Activated CD4-positive, alpha-beta T cell treated with anti-CD3 and anti-CD28 coated beads for 36 hours (primary cell): ENCODE data around the gene APCDD1. TPM values are rescaled to one million over a fixed set of nuclear protein-coding genes. Genes with fewer than 3 reads are reported as not detected.

ENCODE experiments used
- ATAC-seq: fragments of 200-7000 bp; cut with Tn5 transposase; one replicate; pipeline ENCODE4 v1.10.0; 2021; ENCODE audit warnings: mild to moderate bottlenecking, moderate library complexity
- CTCF ChIA-PET: fragments of 350-600 bp; sonication (Branson Sonifier 250); formaldehyde crosslinking; loops from one replicate; lab custom pipeline; 2021; ENCODE audit warnings: antibody characterized with exemption; lab: Charles Lee
- POLR2A ChIA-PET: fragments of 350-600 bp; sonication (Branson Sonifier 250); formaldehyde crosslinking; loops from one replicate; lab custom pipeline; 2021; ENCODE audit warnings: antibody characterized with exemption, inconsistent platforms; lab: Charles Lee
- DNase-seq: peaks from one replicate; pipeline ENCODE4 v3.0.0-alpha.2; 2020
- H3K27ac Mint-ChIP-seq: one replicate; pipeline ENCODE4 v1.8.0; 2021; ENCODE audit warnings: mixed read lengths
- H3K27me3 Mint-ChIP-seq: one replicate; pipeline ENCODE4 v1.8.0; 2021; ENCODE audit warnings: mixed read lengths
- H3K36me3 Mint-ChIP-seq: one replicate; pipeline ENCODE4 v1.8.0; 2021; ENCODE audit warnings: low read depth, mixed read lengths
- H3K4me1 Mint-ChIP-seq: one replicate; pipeline ENCODE4 v1.8.0; 2021; ENCODE audit warnings: mixed read lengths
- H3K4me3 Mint-ChIP-seq: one replicate; pipeline ENCODE4 v1.8.0; 2021; ENCODE audit warnings: mild to moderate bottlenecking, moderate library complexity, mixed read lengths
- H3K9me3 Mint-ChIP-seq: one replicate; pipeline ENCODE4 v1.8.0; 2021; ENCODE audit warnings: low read depth, mixed read lengths
- intact Hi-C, 2 experiments: fragments of 100-400 bp; cut with DNase I in 1 of 2; cut with micrococcal nuclease in 1 of 2; formaldehyde crosslinking; loops; one replicate each; pipeline versions ENCODE4 v1.14.2 to v1.15.1; 2022 to 2024; cut with DNase I, micrococcal nuclease
- total RNA-seq, 2 experiments: library from RNA; stranded (reverse); gene quantifications; one replicate each; pipeline ENCODE4 v1.2.3, GENCODE V29; 2021

APCDD1 gene
- total RNA-seq: not detected

GRCh38 chr18:10453806-10454680, at the start of gene APCDD1:
TSS of gene APCDD1 (plus strand) at chr18:10454635. CDS start at chr18:10454982, 347 bp downstream.
- intact Hi-C loops: no loop called here
- H3K36me3 Mint-ChIP-seq: no peaks in the 10 kb centered on the region
- H3K27me3 Mint-ChIP-seq: peaks cover 48% of the 10 kb centered on the region
- CTCF ChIA-PET: no interaction called here
- no peaks in the 10 kb centered on the region for H3K9me3 Mint-ChIP-seq
- H3K4me3 Mint-ChIP-seq: no peak within 1 kb of the TSS
- peak; percentile 19 for DNase-seq
- ATAC-seq: no peak
- no peak within 1 kb of the TSS for H3K27ac Mint-ChIP-seq
- peaks cover 4% of the 10 kb centered on the region for H3K4me1 Mint-ChIP-seq
- POLR2A ChIA-PET: no interaction called here

DNA sequence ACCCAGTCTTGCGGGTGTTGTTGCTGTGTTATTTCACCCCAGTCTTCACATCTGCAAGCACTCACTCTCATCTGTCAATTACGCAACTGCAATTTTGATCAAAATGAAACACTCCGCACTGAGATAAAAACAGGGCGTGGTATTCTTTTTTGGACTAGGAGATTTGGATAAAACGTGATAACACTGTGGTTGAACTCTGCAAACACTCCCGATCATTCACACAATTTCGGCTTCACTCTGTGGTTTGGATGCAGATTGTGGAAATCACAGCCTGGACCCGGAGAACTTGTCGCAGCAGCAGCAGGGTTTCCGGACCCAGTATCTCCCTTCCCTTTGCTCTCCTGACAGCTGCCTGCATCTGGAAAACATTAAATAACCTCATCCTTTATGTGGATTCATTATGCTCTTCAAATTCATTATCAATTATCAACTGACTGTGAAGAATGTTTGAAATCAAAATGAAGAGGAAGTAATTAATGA, 49.4 kb upstream of the APCDD1 start:
- ATAC-seq: no peak
- Mint-ChIP-seq H3K9me3 (no peaks in the 10 kb centered on the region), H3K4me1 (no peaks in the 10 kb centered on the region), H3K27me3 (peaks cover 10% of the 10 kb centered on the region), H3K27ac (no peak overlapping the region), H3K36me3 (no peaks in the 10 kb centered on the region), H3K4me3 (no peak overlapping the region)
- no peak for DNase-seq
- CTCF ChIA-PET: no interaction called here
- intact Hi-C loops: no loop called here
- POLR2A ChIA-PET: no interaction called here

DNA sequence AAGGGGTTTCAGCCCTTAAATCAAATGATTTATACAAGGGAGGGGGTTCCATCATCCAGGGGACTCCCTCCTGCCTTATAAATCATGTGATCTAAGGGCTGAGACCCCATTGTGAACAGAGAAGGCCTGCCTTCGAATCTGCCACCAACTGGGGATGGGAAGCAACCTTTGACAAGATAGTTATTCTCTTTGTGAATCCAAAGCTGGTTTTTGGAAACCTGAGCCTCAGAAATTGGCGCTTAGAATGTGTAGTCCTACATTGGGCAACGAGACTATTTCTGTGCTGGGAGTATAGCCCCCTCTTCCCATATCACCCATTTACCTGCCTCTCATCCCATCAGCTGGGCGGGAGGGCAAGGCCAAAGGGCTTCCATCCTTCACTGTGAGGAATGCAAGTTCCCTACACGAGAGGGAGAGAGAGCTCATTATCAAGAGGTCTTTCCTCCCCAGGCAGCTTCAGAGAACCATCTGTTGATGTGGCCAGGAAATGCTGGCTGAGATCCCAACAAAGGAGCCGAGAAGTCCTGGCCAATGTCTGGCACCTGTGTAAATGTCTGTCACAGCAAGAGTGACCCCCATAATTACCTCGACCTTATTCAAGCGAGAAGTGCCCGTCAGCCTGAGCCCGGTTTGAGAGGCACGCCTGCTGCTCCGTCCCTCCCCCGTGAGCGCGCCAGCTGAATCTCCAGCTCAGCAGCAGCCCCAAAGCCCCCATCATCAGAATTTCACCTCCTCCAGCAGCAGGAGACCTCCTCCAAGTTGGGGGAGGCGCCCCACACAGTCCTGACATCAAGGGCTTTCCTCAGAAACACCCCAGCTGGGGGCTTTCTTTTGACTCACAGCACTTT, 48.4 kb upstream of the APCDD1 start:
- no peak for ATAC-seq
- intact Hi-C loops: no loop called here
- POLR2A ChIA-PET: no interaction called here
- peaks cover 3% of the 10 kb centered on the region for H3K4me1 Mint-ChIP-seq
- H3K36me3 Mint-ChIP-seq: no peaks in the 10 kb centered on the region
- peaks cover 9% of the 10 kb centered on the region for H3K27me3 Mint-ChIP-seq
- H3K9me3 Mint-ChIP-seq: no peaks in the 10 kb centered on the region
- no peak overlapping the region for H3K27ac Mint-ChIP-seq
- no peak overlapping the region for H3K4me3 Mint-ChIP-seq
- CTCF ChIA-PET: no interaction called here
- no peak for DNase-seq

DNA sequence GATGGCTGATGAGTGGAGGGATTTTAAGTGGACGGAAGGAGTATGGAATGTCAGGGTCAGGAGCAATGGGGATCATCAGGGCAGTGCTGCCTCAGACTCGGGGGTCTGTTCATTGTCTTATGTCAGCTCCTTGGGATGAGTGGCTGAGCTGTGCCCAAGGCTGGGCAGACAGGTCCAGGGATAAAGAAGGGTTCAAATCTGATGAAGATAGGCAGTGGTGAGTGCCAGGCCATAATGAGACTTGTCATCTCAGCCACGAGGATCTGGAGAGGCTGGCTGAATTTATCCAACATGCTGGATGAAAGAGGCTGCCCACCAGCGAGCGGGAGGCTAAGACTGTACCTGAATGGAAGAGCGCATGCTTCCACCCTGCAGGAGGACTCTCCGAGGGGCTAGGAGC, 46.3 kb upstream of the APCDD1 start:
- CTCF ChIA-PET: no interaction called here
- POLR2A ChIA-PET: no interaction called here
- Mint-ChIP-seq H3K4me1 (peaks cover 3% of the 10 kb centered on the region), H3K36me3 (no peaks in the 10 kb centered on the region), H3K4me3 (no peak overlapping the region), H3K27me3 (peaks cover 7% of the 10 kb centered on the region), H3K27ac (no peak overlapping the region), H3K9me3 (no peaks in the 10 kb centered on the region)
- ATAC-seq (no peak), DNase-seq (no peak)
- intact Hi-C loops: no loop called here

DNA sequence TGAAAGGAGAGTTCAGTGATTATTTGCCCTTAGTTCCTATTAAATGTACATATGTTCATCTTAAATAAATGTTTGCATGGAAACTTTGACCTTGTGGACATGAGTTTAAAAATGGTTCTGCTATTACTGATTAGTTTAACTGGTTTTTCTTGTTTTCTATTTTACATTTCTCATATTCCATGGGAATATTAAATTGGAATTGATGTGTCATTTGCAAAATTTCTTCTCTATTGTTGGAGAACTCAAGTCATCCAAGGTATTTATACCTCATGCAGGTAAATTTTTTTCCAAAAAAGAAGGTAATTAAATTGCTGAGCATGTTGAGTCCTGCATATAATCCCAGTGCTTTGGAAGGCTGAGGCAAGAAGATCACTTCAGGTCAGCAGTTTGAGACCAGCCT, 45.4 kb upstream of the APCDD1 start:
- ATAC-seq (no peak), DNase-seq (no peak)
- peaks cover 7% of the 10 kb centered on the region for H3K27me3 Mint-ChIP-seq
- H3K36me3 Mint-ChIP-seq: no peaks in the 10 kb centered on the region
- intact Hi-C loops: no loop called here
- H3K4me3 Mint-ChIP-seq: no peak overlapping the region
- POLR2A ChIA-PET: no interaction called here
- no peaks in the 10 kb centered on the region for H3K9me3 Mint-ChIP-seq
- H3K27ac Mint-ChIP-seq: no peak overlapping the region
- H3K4me1 Mint-ChIP-seq: peaks cover 3% of the 10 kb centered on the region
- CTCF ChIA-PET: no interaction called here

GRCh38 chr18:10410472-10411308, 43.7 kb upstream of the APCDD1 start:
- Mint-ChIP-seq H3K4me3 (no peak overlapping the region), H3K36me3 (no peaks in the 10 kb centered on the region), H3K9me3 (no peaks in the 10 kb centered on the region), H3K27me3 (peaks cover 5% of the 10 kb centered on the region), H3K4me1 (peaks cover 3% of the 10 kb centered on the region), H3K27ac (no peak overlapping the region)
- ChIA-PET CTCF (interaction anchor here (0.9 kb wide), 1 partner anchor 34 kb away, joined by 4 read pairs; no protein-coding TSS in a partner anchor), POLR2A (no interaction called here)
- intact Hi-C loops: no loop called here
- DNase-seq (no peak), ATAC-seq (peak; percentile 33)

- ATAC-seq (no peak), DNase-seq (no peak)
- H3K4me3 Mint-ChIP-seq: no peak overlapping the region
- ChIA-PET CTCF (interaction anchor here (0.7 kb wide), 1 partner anchor 14 kb away, joined by 3 read pairs; no protein-coding TSS in a partner anchor), POLR2A (interaction anchor here (0.5 kb wide), 1 partner anchor 128 kb away, joined by 3 read pairs; no protein-coding TSS in a partner anchor)
- H3K4me1 Mint-ChIP-seq: peaks cover 3% of the 10 kb centered on the region
- no peak overlapping the region for H3K27ac Mint-ChIP-seq
- H3K36me3 Mint-ChIP-seq: no peaks in the 10 kb centered on the region
- intact Hi-C loops: no loop called here
- H3K27me3 Mint-ChIP-seq: peaks cover 6% of the 10 kb centered on the region
- H3K9me3 Mint-ChIP-seq: no peaks in the 10 kb centered on the region
Observed at GRCh38 chr18:10412933-10413332, 41.5 kb upstream of the APCDD1 start.

GRCh38 chr18:10413722-10414121, 40.7 kb upstream of the APCDD1 start:
- Mint-ChIP-seq H3K4me1 (peaks cover 3% of the 10 kb centered on the region), H3K9me3 (no peaks in the 10 kb centered on the region), H3K36me3 (no peaks in the 10 kb centered on the region), H3K27ac (no peak overlapping the region), H3K27me3 (peaks cover 6% of the 10 kb centered on the region), H3K4me3 (no peak overlapping the region)
- ChIA-PET POLR2A (no interaction called here), CTCF (interaction anchor here (0.7 kb wide), 1 partner anchor 13 kb away, joined by 3 read pairs; no protein-coding TSS in a partner anchor)
- DNase-seq (no peak), ATAC-seq (no peak)
- intact Hi-C loops: no loop called here

DNA sequence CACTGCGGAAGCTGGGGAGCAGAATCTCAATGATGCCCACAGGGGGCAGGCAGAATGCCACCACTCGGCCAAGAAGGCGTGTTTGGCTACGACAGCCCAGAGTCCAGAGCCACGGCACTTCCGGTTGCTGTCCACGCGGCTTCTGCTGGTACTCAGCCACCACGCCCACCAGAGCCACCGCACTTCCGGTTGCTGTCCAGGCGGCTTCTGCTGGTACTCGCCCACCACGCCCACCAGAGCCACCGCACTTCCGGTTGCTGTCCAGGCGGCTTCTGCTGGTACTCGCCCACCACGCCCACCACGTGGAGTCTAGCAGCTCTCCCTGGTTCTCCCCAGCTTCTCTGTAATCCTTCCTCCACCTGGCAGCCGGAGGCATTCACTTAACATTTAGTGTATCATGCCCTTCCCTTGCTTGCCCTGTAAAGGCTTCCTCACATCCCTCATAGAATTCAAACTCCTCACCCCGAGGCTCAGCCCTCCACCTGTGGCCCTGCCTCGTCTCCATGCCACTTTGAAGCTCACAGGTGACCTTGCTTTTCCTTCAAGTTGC, 40.1 kb upstream of the APCDD1 start:
- Mint-ChIP-seq H3K9me3 (no peaks in the 10 kb centered on the region), H3K27me3 (peaks cover 6% of the 10 kb centered on the region), H3K36me3 (no peaks in the 10 kb centered on the region), H3K27ac (no peak overlapping the region), H3K4me3 (no peak overlapping the region), H3K4me1 (peaks cover 3% of the 10 kb centered on the region)
- ChIA-PET CTCF (interaction anchor here (0.6 kb wide), 1 partner anchor 398 kb away, joined by 3 read pairs; no protein-coding TSS in a partner anchor), POLR2A (no interaction called here)
- DNase-seq (no peak), ATAC-seq (no peak)
- intact Hi-C loops: no loop called here

GRCh38 chr18:10416065-10416464, 38.4 kb upstream of the APCDD1 start:
- Mint-ChIP-seq H3K4me3 (no peak overlapping the region), H3K9me3 (no peaks in the 10 kb centered on the region), H3K27ac (no peak overlapping the region), H3K4me1 (no peaks in the 10 kb centered on the region), H3K27me3 (peaks cover 6% of the 10 kb centered on the region), H3K36me3 (no peaks in the 10 kb centered on the region)
- ChIA-PET POLR2A (no interaction called here), CTCF (no interaction called here)
- intact Hi-C loops: no loop called here
- DNase-seq: no peak
- ATAC-seq: no peak
